Measurements from ENCODE around the gene PRDM5.

DNA sequence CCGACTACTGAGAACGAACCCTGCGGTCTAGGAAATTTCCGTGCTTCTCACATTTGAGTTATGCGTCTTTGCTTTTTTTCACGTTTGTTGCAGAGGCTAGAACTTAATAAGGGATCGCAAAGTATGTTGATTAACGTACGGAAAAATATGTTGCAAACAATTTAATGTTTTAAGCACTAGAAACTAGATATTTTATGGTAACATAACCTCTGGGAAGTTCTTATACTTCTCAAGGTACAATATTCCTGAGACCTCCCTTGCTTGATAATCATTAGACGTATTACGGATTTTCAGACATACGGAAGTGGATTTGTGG lies 639 bp upstream of the PRDM5 start:
- TF ChIP-seq CTCF (IDR thresholded peaks at IDR 0.05; ENCODE audit: low read depth, low read length) (no peak), POLR2A (IDR thresholded peaks at IDR 0.05; ENCODE audit: extremely low read depth, insufficient read length) (no peak)

Data from NB4 (cell line).